H1 (cell line): ENCODE results near the gene PSG2.

ENCODE experiments used
- HDAC2 ChIP-seq, 2 experiments: fragments of 300-600 bp in 1 of 2; sonication (generic) in 1 of 2; IDR thresholded peaks; 2 replicates each; pipeline ENCODE4 v1.6.1; 2011 to 2012; ENCODE audit warnings: low read depth in 2 of 2, low read length in 2 of 2, mild to moderate bottlenecking in 2 of 2, moderate library complexity in 2 of 2, borderline replicate concordance in 1 of 2, inconsistent platforms in 1 of 2
- JUN ChIP-seq: IDR thresholded peaks from 2 replicates; pipeline ENCODE4 v1.6.1; 2011; ENCODE audit warnings: low read depth, mild to moderate bottlenecking, improper control_type of control experiment, low read length
- MAFK ChIP-seq: IDR thresholded peaks from 2 replicates; pipeline ENCODE4 v1.6.1; 2012; ENCODE audit warnings: low read depth, mild to moderate bottlenecking, improper control_type of control experiment, low read length
- NRF1 ChIP-seq: IDR thresholded peaks from 2 replicates; pipeline ENCODE4 v1.6.1; 2011; ENCODE audit warnings: mild to moderate bottlenecking, low read depth, low read length, improper control_type of control experiment
- POLR2AphosphoS5 ChIP-seq: IDR thresholded peaks from 2 replicates; pipeline ENCODE4 v1.6.1; 2011; ENCODE audit warnings: low read depth, low read length
- RFX5 ChIP-seq: IDR thresholded peaks from 2 replicates; pipeline ENCODE4 v1.6.1; 2011; ENCODE audit warnings: low read depth, low read length, improper control_type of control experiment, borderline replicate concordance
- RNF2 ChIP-seq: fragments of 200-900, 300-1000 bp; sonication (generic); IDR thresholded peaks from 2 replicates; pipeline ENCODE4 v1.7.1; 2016; ENCODE audit warnings: borderline replicate concordance, low read depth, mild to moderate bottlenecking, antibody characterized with exemption, low read length; ENCODE audit not compliant: poor library complexity, severe bottlenecking; ENCODE audit errors: missing control alignments
- SRF ChIP-seq: IDR thresholded peaks from 2 replicates; pipeline ENCODE4 v1.6.1; 2011; ENCODE audit warnings: mild to moderate bottlenecking, low read depth, low read length, moderate library complexity
- TAF1 ChIP-seq: IDR thresholded peaks from 2 replicates; pipeline ENCODE4 v1.6.1; 2011; ENCODE audit warnings: mild to moderate bottlenecking, low read depth, low read length
- USF2 ChIP-seq: IDR thresholded peaks from 2 replicates; pipeline ENCODE4 v1.6.1; 2011; ENCODE audit warnings: low read length, improper control_type of control experiment

DNA sequence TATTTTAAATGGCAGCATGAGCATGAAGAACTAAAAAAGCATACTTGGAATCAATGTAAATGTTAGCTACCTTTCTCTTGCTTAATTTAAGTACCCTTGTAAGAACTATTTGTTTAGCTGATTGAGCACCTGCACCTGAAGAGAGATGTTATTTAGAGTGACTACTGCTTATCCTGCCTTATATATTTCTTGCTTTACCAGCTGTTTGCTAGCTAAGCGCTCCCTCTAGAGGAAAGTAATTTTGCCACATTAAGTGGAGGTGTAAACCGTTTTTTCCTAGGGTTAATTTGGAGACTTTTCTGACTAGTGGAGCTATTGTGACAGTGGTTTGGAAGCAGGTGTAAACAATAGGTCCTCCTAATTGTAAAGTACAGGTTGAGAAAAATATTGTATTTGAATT, 19.4 kb upstream of the PSG2 start:
- TF ChIP-seq SRF (no peak), JUN (no peak), NRF1 (no peak), HDAC2 (IDR thresholded peaks at IDR 0.05; ENCODE audit: borderline replicate concordance in 1 of 2, low read depth in 2 of 2, low read length in 2 of 2) (no peak), USF2 (no peak), RNF2 (no peak), RFX5 (no peak), MAFK (no peak), TAF1 (no peak), POLR2AphosphoS5 (no peak)
